Karpas-422 (cell line): ENCODE data around the gene CCDC158. TPM values are rescaled to one million over a fixed set of nuclear protein-coding genes. Genes with fewer than 3 reads are reported as not detected.
"Not testable (repeated sequence)": the region's sequence is repeated elsewhere in the genome, so short reads cannot be mapped to it uniquely, and the experiment has no call there.

Experiments used
- DNase-seq: peaks from one replicate; pipeline ENCODE4 v3.0.0-alpha.2; 2015
- H2AFZ ChIP-seq: fragments of 200-600 bp; sonication (generic); 2 replicates; pipeline ENCODE4 v1.6.1; 2014; ENCODE audit warnings: antibody characterized with exemption, low read length, mixed read lengths
- H3K27ac ChIP-seq: fragments of 200-600 bp; sonication (generic); 2 replicates; pipeline ENCODE4 v1.5.1; 2014; ENCODE audit warnings: mild to moderate bottlenecking, low read length, moderate library complexity
- H3K27me3 ChIP-seq: fragments of 200-600 bp; sonication (generic); 2 replicates; pipeline ENCODE4 v1.6.1; 2014; ENCODE audit warnings: low read length, mixed read lengths
- H3K36me3 ChIP-seq: fragments of 200-600 bp; sonication (generic); 2 replicates; pipeline ENCODE4 v1.6.1; 2014; ENCODE audit warnings: low read length, mixed read lengths; ENCODE audit not compliant: insufficient read depth
- H3K4me1 ChIP-seq: fragments of 200-600 bp; sonication (generic); 2 replicates; pipeline ENCODE4 v1.6.1; 2014; ENCODE audit warnings: mild to moderate bottlenecking, low read length, mixed read lengths
- H3K4me2 ChIP-seq: fragments of 200-600 bp; sonication (generic); 2 replicates; pipeline ENCODE4 v1.6.1; 2014; ENCODE audit warnings: low read length, low read depth, mild to moderate bottlenecking; ENCODE audit not compliant: poor library complexity, severe bottlenecking
- H3K4me3 ChIP-seq: fragments of 200-600 bp; sonication (generic); 2 replicates; pipeline ENCODE4 v1.5.1; 2014; ENCODE audit warnings: mild to moderate bottlenecking, antibody characterized with exemption, low read length, mixed read lengths
- H3K79me2 ChIP-seq: fragments of 200-600 bp; sonication (generic); 2 replicates; pipeline ENCODE4 v1.6.1; 2014; ENCODE audit warnings: mild to moderate bottlenecking, low read length, mixed read lengths
- H3K9ac ChIP-seq: fragments of 200-600 bp; sonication (generic); 2 replicates; pipeline ENCODE4 v1.6.0; 2014; ENCODE audit warnings: low read length
- H3K9me2 ChIP-seq: fragments of 200-600 bp; sonication (generic), shearing (Covaris generic); replicated peaks from 2 replicates; pipeline ENCODE4 v1.6.0; 2014; ENCODE audit warnings: mild to moderate bottlenecking, low read length, moderate library complexity; ENCODE audit not compliant: insufficient read depth
- H3K9me3 ChIP-seq: fragments of 300-700, 200-600 bp; sonication (generic); 2 replicates; pipeline ENCODE4 v1.6.1; 2014; ENCODE audit warnings: low read length, mixed read lengths
- H4K20me1 ChIP-seq: fragments of 200-600 bp; sonication (generic); 2 replicates; pipeline ENCODE4 v1.6.1; 2014; ENCODE audit warnings: mild to moderate bottlenecking, antibody characterized with exemption, low read length, low read depth; ENCODE audit not compliant: insufficient read depth
- total RNA-seq: library from RNA; depleted of rRNA; stranded (reverse); fragments of >200 nt; shearing (Covaris generic); gene quantifications from 2 replicates; pipeline ENCODE4 v1.2.3, GENCODE V29; 2014; ENCODE audit warnings: low replicate concordance

CCDC158 gene
- total RNA-seq, 1 experiment from 2014 or later = not detected

GRCh38 chr4:76454073-76454472 is 33.1 kb upstream of the CCDC158 start:
- not testable (repeated sequence) for H3K4me2 ChIP-seq, DNase-seq, H3K36me3 ChIP-seq, H3K9ac ChIP-seq, H3K9me2 ChIP-seq, H3K4me1 ChIP-seq, H3K27ac ChIP-seq, H3K79me2 ChIP-seq, H3K4me3 ChIP-seq, H3K9me3 ChIP-seq, H4K20me1 ChIP-seq, H3K27me3 ChIP-seq, H2AFZ ChIP-seq

DNA sequence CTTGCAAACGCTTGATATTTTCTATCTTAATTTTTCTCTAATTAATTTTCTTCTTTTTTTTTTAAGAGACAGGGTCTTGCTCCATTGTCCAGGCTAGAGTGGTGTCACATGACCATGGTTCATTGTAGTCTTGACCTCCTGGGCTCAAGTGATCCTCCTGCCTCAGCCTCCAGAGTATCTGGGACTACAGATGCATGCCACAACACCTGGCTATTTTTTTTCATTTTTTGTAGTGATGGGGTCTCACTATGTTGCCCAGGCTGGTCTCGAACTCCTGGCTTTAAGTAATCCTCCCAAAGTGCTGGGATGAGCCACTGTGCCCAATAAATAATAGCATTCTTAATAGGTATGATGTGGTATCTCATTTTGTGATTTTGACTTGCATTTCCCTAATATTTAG is 32.3 kb upstream of the CCDC158 start:
- no peaks in the 10 kb centered on the region for H3K27me3 ChIP-seq
- no peak for DNase-seq
- no peak overlapping the region for H3K4me2 ChIP-seq
- no peaks in the 10 kb centered on the region for H3K36me3 ChIP-seq
- no peak overlapping the region for H3K9ac ChIP-seq
- no peak overlapping the region for H2AFZ ChIP-seq
- no peaks in the 10 kb centered on the region for H3K9me3 ChIP-seq
- H4K20me1 ChIP-seq = no peaks in the 10 kb centered on the region
- no peak overlapping the region for H3K27ac ChIP-seq
- H3K79me2 ChIP-seq = no peaks in the 10 kb centered on the region
- H3K4me3 ChIP-seq = no peak overlapping the region
- no peaks in the 10 kb centered on the region for H3K9me2 ChIP-seq
- no peaks in the 10 kb centered on the region for H3K4me1 ChIP-seq

- H3K9me2 ChIP-seq = no peaks in the 10 kb centered on the region
- no peak overlapping the region for H3K4me2 ChIP-seq
- no peak overlapping the region for H3K4me3 ChIP-seq
- no peak overlapping the region for H3K27ac ChIP-seq
- no peak overlapping the region for H2AFZ ChIP-seq
- no peaks in the 10 kb centered on the region for H4K20me1 ChIP-seq
- no peak overlapping the region for H3K9ac ChIP-seq
- no peaks in the 10 kb centered on the region for H3K79me2 ChIP-seq
- no peak for DNase-seq
- no peaks in the 10 kb centered on the region for H3K9me3 ChIP-seq
- no peaks in the 10 kb centered on the region for H3K4me1 ChIP-seq
- no peaks in the 10 kb centered on the region for H3K36me3 ChIP-seq
- H3K27me3 ChIP-seq = no peaks in the 10 kb centered on the region
Observed at GRCh38 chr4:76449833-76450232, 28.9 kb upstream of the CCDC158 start.

DNA sequence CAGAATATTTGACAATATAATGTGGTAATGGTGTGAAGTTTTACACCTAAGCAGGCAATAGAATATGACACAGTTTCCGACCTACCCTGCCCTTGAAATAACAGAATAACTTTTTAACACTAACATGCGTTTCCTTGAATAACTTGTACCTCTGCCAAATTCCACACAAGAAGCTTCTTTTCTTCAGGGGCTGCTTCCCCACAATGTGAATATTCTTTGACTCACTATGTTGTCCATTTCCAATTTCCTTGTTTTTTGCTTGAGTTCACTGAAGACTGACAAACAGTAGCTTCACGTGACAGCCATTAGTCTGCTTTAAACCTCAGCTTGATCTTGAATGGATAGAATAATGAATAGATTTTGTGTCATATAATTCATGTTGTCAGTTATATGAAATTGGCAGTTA is 28.4 kb upstream of the CCDC158 start:
- DNase-seq = no peak

DNA sequence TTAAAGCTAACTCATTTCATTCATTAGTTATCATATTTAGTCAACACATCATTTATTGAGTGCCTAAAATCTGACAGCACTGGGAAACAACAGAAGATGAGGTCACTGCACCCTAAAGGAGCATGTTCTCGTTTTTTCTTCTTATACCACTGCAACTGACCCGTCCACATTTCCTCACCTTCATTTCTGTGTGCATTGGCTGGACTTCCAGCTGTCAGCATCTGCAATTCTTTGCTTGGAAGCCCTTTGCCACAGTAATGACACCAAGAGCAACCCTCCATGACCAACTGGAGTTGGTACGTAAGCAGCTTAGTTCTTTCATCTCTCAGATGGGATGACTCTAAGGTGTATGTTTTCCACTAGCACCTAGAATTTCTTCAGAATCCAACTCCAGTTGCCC is 27.3 kb upstream of the CCDC158 start:
- Histone ChIP-seq H3K4me1 (no peaks in the 10 kb centered on the region), H3K9me3 (no peaks in the 10 kb centered on the region), H4K20me1 (no peaks in the 10 kb centered on the region), H3K27me3 (no peaks in the 10 kb centered on the region), H3K36me3 (no peaks in the 10 kb centered on the region), H2AFZ (no peak overlapping the region), H3K9ac (no peak overlapping the region), H3K27ac (no peak overlapping the region), H3K9me2 (no peaks in the 10 kb centered on the region), H3K4me3 (no peak overlapping the region), H3K79me2 (no peaks in the 10 kb centered on the region), H3K4me2 (no peak overlapping the region)
- no peak for DNase-seq

More for the DNA sequence above, 28.4 kb upstream of the CCDC158 start:
- no peaks in the 10 kb centered on the region for H3K9me3 ChIP-seq
- no peaks in the 10 kb centered on the region for H3K79me2 ChIP-seq
- no peaks in the 10 kb centered on the region for H3K27me3 ChIP-seq
- no peak overlapping the region for H2AFZ ChIP-seq
- no peaks in the 10 kb centered on the region for H4K20me1 ChIP-seq
- H3K4me2 ChIP-seq = no peak overlapping the region
- no peak overlapping the region for H3K9ac ChIP-seq
- no peaks in the 10 kb centered on the region for H3K4me1 ChIP-seq
- H3K36me3 ChIP-seq = no peaks in the 10 kb centered on the region
- H3K27ac ChIP-seq = no peak overlapping the region
- no peak overlapping the region for H3K4me3 ChIP-seq
- H3K9me2 ChIP-seq = no peaks in the 10 kb centered on the region

DNA sequence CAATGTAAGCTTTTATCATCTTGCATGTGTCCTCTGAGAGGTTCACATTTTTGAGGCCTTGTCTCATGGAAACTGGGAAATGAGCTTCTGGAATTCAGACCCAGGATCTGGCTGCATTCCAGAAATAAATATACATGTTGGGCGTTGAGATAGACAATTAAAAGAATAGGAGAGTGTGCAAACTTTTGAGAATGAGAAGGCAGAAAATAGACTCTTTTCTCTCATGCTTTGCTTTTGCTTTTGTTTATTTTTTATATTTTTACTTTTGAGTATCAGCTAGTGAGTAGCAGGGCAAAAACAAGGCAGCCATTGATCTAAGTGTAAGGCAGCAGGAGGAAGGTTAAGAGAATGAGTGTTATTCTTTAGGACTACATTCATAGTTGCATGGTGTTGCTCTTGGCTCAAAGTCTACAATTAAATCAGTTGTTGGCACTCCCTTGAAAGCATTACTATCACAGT is 26.5 kb upstream of the CCDC158 start:
- H3K9me2 ChIP-seq = no peaks in the 10 kb centered on the region
- no peaks in the 10 kb centered on the region for H3K79me2 ChIP-seq
- H3K9me3 ChIP-seq = no peaks in the 10 kb centered on the region

GRCh38 chr4:76445911-76446310 is 25.0 kb upstream of the CCDC158 start:
- Histone ChIP-seq H3K9me3 (no peaks in the 10 kb centered on the region), H3K4me1 (no peaks in the 10 kb centered on the region), H3K9ac (no peak overlapping the region), H3K9me2 (no peaks in the 10 kb centered on the region), H2AFZ (no peak overlapping the region), H3K79me2 (no peaks in the 10 kb centered on the region), H3K36me3 (no peaks in the 10 kb centered on the region), H3K4me2 (no peak overlapping the region), H3K27ac (no peak overlapping the region), H4K20me1 (no peaks in the 10 kb centered on the region), H3K27me3 (no peaks in the 10 kb centered on the region), H3K4me3 (no peak overlapping the region)
- DNase-seq = no peak

More for the DNA sequence above, 26.5 kb upstream of the CCDC158 start:
- no peaks in the 10 kb centered on the region for H3K4me1 ChIP-seq
- no peak overlapping the region for H3K4me3 ChIP-seq
- H3K4me2 ChIP-seq = no peak overlapping the region
- H2AFZ ChIP-seq = no peak overlapping the region
- no peak overlapping the region for H3K9ac ChIP-seq
- no peaks in the 10 kb centered on the region for H4K20me1 ChIP-seq
- no peak overlapping the region for H3K27ac ChIP-seq
- H3K36me3 ChIP-seq = no peaks in the 10 kb centered on the region
- no peaks in the 10 kb centered on the region for H3K27me3 ChIP-seq
- DNase-seq = no peak

GRCh38 chr4:76443376-76443775 is 22.4 kb upstream of the CCDC158 start:
- no peaks in the 10 kb centered on the region for H3K36me3 ChIP-seq
- H4K20me1 ChIP-seq = no peaks in the 10 kb centered on the region
- no peak overlapping the region for H3K4me2 ChIP-seq
- no peak overlapping the region for H3K27ac ChIP-seq
- H3K79me2 ChIP-seq = no peaks in the 10 kb centered on the region
- no peak overlapping the region for H2AFZ ChIP-seq
- DNase-seq = no peak
- no peaks in the 10 kb centered on the region for H3K9me3 ChIP-seq
- no peaks in the 10 kb centered on the region for H3K9me2 ChIP-seq
- H3K4me3 ChIP-seq = no peak overlapping the region
- H3K4me1 ChIP-seq = no peaks in the 10 kb centered on the region
- H3K27me3 ChIP-seq = no peaks in the 10 kb centered on the region
- H3K9ac ChIP-seq = no peak overlapping the region

DNA sequence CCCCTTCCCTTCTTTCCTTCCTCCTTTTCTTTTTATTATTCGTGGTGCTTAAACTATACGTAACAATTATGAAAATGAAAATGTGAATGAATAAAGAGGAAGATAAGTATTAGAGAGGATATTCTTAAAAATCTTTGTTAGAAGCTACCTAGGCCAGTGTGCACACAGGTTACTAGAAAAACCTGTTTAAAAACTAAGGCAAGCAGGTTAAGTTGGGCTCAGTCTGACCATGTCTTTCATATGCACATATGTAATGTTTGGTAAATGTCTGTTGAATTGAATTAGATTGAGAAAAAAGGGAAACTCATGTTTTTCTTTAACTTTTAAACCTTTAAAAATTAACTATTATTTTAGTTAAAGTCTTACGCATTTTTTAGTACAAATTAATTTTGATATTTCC is 21.9 kb upstream of the CCDC158 start:
- Histone ChIP-seq H3K9ac (no peak overlapping the region), H3K27me3 (no peaks in the 10 kb centered on the region), H2AFZ (no peak overlapping the region), H3K36me3 (no peaks in the 10 kb centered on the region), H3K4me3 (no peak overlapping the region), H3K9me2 (no peaks in the 10 kb centered on the region), H4K20me1 (no peaks in the 10 kb centered on the region), H3K4me2 (no peak overlapping the region), H3K4me1 (no peaks in the 10 kb centered on the region), H3K27ac (no peak overlapping the region), H3K79me2 (no peaks in the 10 kb centered on the region), H3K9me3 (no peaks in the 10 kb centered on the region)
- no peak for DNase-seq
